Right lobe of liver (tissue), 4 donors: Measurements from ENCODE around the gene RBM15.

ENCODE experiments used
- POLR2A ChIP-seq: fragments of 450-650 bp; IDR thresholded peaks from one replicate; pipeline ENCODE4 v1.6.1; 2017; ENCODE audit warnings: antibody characterized with exemption, mild to moderate bottlenecking
- TF ChIP-seq, protein P1 (sequence below), 4 donors: fragments of 200-600 bp in 3 of 4; fragments of 450-650 bp in 1 of 4; IDR thresholded peaks; one replicate each; pipeline versions ENCODE4 v1.5.1 to v1.8.0; 2016 to 2022; ENCODE audit warnings: antibody characterized with exemption in 4 of 4, mild to moderate bottlenecking in 2 of 4
- donor health status: DM: no; HTN: no; CAD: no.
- donor health status: DM: no; HTN: no; CAD: no.
- donor health status: DM: no; HTN: yes; CAD: no.

DNA sequence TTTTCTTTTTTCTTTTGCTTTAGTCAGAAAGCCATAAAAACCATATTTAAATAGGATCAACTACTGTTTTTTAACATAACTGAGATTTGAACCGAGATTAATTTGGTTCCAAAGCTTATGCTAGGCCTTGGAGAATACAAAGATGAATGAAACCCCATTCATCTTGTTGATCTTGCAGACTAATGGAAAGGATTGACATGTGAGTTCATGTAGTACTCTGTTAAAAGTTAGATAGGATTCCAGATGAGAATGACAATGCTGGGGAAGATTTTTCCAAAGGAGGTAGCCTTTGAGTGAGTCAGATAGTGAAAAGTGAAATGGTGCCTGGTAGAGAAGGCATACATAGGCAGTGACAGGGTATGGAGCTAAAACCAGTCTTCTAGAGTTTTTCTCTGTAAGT lies 22.7 kb downstream of the RBM15 start:
- TF ChIP-seq, protein P1, sequence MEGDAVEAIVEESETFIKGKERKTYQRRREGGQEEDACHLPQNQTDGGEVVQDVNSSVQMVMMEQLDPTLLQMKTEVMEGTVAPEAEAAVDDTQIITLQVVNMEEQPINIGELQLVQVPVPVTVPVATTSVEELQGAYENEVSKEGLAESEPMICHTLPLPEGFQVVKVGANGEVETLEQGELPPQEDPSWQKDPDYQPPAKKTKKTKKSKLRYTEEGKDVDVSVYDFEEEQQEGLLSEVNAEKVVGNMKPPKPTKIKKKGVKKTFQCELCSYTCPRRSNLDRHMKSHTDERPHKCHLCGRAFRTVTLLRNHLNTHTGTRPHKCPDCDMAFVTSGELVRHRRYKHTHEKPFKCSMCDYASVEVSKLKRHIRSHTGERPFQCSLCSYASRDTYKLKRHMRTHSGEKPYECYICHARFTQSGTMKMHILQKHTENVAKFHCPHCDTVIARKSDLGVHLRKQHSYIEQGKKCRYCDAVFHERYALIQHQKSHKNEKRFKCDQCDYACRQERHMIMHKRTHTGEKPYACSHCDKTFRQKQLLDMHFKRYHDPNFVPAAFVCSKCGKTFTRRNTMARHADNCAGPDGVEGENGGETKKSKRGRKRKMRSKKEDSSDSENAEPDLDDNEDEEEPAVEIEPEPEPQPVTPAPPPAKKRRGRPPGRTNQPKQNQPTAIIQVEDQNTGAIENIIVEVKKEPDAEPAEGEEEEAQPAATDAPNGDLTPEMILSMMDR (IDR thresholded peaks at IDR 0.05), result no peak
- no peak for TF ChIP-seq POLR2A
